ENCODE measurements around the gene YAP1.

Gene YAP1

DNA sequence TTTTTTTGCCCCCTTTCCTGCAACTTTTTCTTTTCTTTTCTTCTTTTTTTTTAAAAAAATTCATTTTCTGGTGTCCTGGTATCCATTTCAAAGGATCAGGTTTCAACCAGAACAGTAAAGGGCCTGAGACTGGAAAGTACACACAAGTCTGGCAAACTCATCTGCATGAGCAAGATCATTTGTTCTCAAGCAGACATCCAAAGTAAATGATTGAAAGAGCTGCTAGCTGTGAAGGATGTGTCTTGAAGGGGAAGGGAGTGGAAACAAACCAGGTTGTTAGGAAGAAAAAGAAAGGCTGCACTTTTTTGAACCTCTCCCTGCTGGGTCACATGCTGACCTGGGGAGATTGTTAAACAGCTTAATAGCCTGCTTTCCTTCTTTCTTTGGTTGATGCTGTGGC lies 5.3 kb downstream of the YAP1 start:
- DNase-seq (ENCODE audit: insufficient read length, low spot score), result no peak
- no peak for FAIRE-seq
- TF ChIP-seq POU2F2 (IDR thresholded peaks at IDR 0.05; ENCODE audit: low read depth, low read length) (no peak), POLR2A (IDR thresholded peaks at IDR 0.05; ENCODE audit: low read depth, low read length) (no peak), TAF1 (IDR thresholded peaks at IDR 0.05; ENCODE audit: low read depth, low read length) (no peak), SPI1 (IDR thresholded peaks at IDR 0.05; ENCODE audit: low read depth, low read length) (no peak), POLR2AphosphoS5 (IDR thresholded peaks at IDR 0.05; ENCODE audit: low read depth, low read length) (no peak), PAX5 (IDR thresholded peaks at IDR 0.05; ENCODE audit: insufficient read depth, low read length, severe bottlenecking) (no peak)

DNA sequence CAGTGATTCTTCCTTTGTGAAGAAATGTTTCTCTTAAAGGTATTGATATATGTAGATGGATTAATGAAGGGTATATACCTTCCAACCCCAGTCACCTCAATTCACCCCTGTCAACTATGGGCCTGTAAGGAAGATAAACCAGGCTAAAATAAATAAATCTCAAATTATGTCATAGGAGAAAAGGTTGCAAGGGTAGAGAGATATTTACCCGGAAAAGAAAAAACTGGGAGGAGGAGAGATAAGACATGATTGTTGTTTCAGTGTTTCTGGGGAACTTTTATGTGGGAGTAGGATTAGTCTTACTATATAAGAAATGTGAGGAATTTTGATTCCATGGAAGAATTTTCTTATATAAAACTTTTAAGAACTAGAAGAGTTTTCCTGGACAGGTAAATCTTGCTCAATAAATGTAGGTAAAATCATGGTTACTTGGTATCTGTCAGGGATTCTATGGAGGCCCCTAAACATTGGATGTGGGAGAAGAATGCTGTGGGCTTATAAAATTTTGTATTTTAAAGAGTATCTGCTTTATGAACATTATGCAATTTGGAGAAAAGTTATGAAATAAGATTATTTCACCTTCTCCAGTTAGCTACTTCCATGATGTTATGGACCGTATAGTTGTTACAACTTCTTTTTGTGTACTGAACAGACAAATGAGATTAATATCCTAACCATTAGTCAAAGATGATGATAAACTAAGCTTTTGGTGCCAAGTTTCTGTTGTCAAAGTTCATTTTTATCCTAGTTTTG lies 6.4 kb downstream of the YAP1 start:
- TF ChIP-seq POLR2AphosphoS5 (IDR thresholded peaks at IDR 0.05; ENCODE audit: low read depth, low read length), result no peak
- TF ChIP-seq SPI1 (IDR thresholded peaks at IDR 0.05; ENCODE audit: low read depth, low read length), result no peak
- no peak for TF ChIP-seq TAF1 (IDR thresholded peaks at IDR 0.05; ENCODE audit: low read depth, low read length)
- TF ChIP-seq POU2F2 (IDR thresholded peaks at IDR 0.05; ENCODE audit: low read depth, low read length), result no peak
- TF ChIP-seq PAX5 (IDR thresholded peaks at IDR 0.05; ENCODE audit: insufficient read depth, low read length, severe bottlenecking), result no peak
- no peak for TF ChIP-seq POLR2A (IDR thresholded peaks at IDR 0.05; ENCODE audit: low read depth, low read length)
- no peak for DNase-seq (ENCODE audit: insufficient read length, low spot score)
- FAIRE-seq, result no peak

DNA sequence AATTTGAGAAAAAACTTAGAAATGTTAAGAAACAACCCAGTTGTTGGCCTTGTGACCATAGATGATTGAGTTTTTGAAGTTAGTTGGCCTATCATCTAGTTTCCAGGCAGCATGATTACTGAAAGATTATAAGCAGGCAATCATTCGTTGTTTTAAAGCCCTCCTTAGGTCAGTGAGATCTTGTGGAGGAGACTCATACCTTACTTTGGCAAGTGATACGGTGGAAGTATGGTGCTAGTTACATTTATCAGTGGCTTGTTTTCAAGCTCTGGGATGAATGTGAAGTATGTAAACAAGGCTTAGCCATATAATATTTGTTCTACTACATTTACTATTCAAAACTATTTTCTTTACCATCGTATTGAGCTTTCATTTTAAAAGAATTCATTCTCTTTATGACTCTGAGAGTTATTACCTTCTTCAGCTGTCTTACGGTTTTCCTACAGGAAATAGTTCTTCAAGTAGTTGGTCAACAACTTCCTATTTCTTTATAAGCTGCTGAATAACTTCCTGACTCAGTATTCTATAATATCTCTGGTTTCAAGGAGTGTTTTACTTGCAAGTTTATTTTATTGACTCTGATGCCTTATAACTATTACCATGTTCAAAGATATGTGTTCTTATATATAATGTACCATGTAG lies 7.3 kb downstream of the YAP1 start:
- DNase-seq (ENCODE audit: insufficient read length, low spot score) (no peak), FAIRE-seq (no peak)
- TF ChIP-seq POLR2AphosphoS5 (IDR thresholded peaks at IDR 0.05; ENCODE audit: low read depth, low read length) (no peak), POU2F2 (IDR thresholded peaks at IDR 0.05; ENCODE audit: low read depth, low read length) (no peak), POLR2A (IDR thresholded peaks at IDR 0.05; ENCODE audit: low read depth, low read length) (no peak), PAX5 (IDR thresholded peaks at IDR 0.05; ENCODE audit: insufficient read depth, low read length, severe bottlenecking) (no peak), SPI1 (IDR thresholded peaks at IDR 0.05; ENCODE audit: low read depth, low read length) (no peak), TAF1 (IDR thresholded peaks at IDR 0.05; ENCODE audit: low read depth, low read length) (no peak)

DNA sequence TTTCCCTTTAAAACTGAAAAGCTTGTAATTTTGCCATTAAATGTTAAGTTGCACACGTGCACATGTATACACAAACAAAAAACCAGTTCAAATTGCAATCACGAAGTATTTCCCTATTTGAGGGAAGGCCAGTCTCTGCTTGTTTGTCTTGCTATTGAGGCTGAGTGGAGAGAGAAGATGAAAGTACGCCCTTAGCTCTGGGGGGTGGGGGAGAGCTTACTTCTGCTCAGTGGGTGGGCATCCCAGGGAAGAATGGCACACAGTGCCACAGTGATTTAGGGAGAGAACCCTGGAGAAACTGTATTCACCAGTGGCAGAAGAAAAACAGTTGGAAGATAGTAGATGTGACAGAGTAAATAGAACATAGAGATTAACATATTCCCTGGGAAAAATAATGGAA lies 8.7 kb downstream of the YAP1 start:
- no peak for FAIRE-seq

DNA sequence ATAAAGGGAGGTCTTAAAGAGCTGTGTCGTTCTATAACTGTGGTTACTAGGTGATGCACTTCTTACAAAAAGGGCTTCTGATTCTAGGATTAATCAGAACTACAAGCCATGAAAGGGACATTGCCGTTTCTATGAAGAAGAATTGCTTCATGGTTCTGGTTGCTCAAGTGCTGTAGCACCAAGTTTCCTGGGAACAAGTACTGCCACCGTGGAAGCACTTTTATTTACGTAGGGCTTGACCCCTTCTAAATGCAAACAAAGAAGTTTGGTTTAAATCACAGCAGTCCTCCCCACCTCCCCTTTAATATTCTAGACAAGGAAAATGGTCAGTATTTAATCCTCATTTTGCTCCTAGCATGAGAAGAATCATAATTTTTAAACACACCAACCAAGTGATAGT lies 9.8 kb downstream of the YAP1 start:
- no peak for FAIRE-seq
- TF ChIP-seq POU2F2 (IDR thresholded peaks at IDR 0.05; ENCODE audit: low read depth, low read length), result no peak
- TF ChIP-seq PAX5 (IDR thresholded peaks at IDR 0.05; ENCODE audit: insufficient read depth, low read length, severe bottlenecking), result no peak
- TF ChIP-seq POLR2AphosphoS5 (IDR thresholded peaks at IDR 0.05; ENCODE audit: low read depth, low read length), result no peak
- TF ChIP-seq TAF1 (IDR thresholded peaks at IDR 0.05; ENCODE audit: low read depth, low read length), result no peak
- TF ChIP-seq SPI1 (IDR thresholded peaks at IDR 0.05; ENCODE audit: low read depth, low read length), result no peak
- no peak for TF ChIP-seq POLR2A (IDR thresholded peaks at IDR 0.05; ENCODE audit: low read depth, low read length)
- no peak for DNase-seq (ENCODE audit: insufficient read length, low spot score)

More for the DNA sequence above, 8.7 kb downstream of the YAP1 start:
- TF ChIP-seq TAF1 (IDR thresholded peaks at IDR 0.05; ENCODE audit: low read depth, low read length), result no peak
- no peak for DNase-seq (ENCODE audit: insufficient read length, low spot score)

DNA sequence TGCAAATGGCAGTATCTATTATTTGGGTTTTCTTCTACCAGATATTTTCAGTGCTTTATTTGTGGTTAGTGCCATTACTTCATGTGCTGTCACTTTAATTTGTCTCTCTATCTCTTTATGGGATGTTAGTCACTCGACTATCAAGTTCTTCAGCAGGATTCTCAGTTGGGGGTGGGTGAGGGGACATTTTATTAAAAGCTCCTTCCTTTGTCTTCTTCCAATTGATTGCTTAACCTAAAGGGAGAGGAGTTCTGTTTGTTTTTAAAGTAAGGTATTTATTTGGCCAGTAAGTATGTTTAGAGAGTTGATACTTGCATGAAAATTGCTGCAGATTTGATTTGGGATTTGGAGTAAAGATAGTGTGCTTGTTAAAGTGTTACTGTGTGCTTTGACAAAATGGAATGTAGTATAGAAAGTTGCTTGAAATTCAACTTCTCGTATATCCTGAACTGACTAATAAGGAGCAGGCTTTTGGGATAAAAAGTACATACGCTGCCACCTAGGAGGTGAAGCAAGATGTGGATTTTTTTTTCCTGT lies 10.3 kb downstream of the YAP1 start:
- FAIRE-seq, result no peak
- DNase-seq (ENCODE audit: insufficient read length, low spot score), result no peak

DNA sequence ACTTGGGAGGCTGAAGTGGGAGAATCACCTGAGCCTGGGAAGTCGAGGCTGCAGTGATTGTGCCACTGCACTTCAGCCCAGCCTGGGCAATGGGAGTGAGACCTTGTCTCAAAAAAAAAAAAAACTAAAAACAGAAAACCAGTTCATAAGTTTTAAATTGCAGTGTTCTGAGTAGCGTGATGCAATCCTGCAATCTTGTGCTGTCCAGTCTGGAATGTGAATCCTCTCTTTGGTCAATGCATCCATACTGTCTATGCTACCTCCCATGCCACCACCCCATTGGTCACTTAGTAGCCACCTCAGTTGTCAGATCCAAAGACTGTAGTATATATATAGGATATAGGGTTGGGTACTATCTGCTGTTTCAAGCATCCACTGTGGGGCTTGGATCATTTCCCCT lies 11.1 kb downstream of the YAP1 start:
- DNase-seq (ENCODE audit: insufficient read length, low spot score) (no peak), FAIRE-seq (no peak)
- TF ChIP-seq POU2F2 (IDR thresholded peaks at IDR 0.05; ENCODE audit: low read depth, low read length) (no peak), POLR2A (IDR thresholded peaks at IDR 0.05; ENCODE audit: low read depth, low read length) (no peak), POLR2AphosphoS5 (IDR thresholded peaks at IDR 0.05; ENCODE audit: low read depth, low read length) (no peak), SPI1 (IDR thresholded peaks at IDR 0.05; ENCODE audit: low read depth, low read length) (no peak), PAX5 (IDR thresholded peaks at IDR 0.05; ENCODE audit: insufficient read depth, low read length, severe bottlenecking) (no peak), TAF1 (IDR thresholded peaks at IDR 0.05; ENCODE audit: low read depth, low read length) (no peak)

More for the DNA sequence above, 10.3 kb downstream of the YAP1 start:
- TF ChIP-seq SPI1 (IDR thresholded peaks at IDR 0.05; ENCODE audit: low read depth, low read length), result no peak
- no peak for TF ChIP-seq POLR2A (IDR thresholded peaks at IDR 0.05; ENCODE audit: low read depth, low read length)
- TF ChIP-seq TAF1 (IDR thresholded peaks at IDR 0.05; ENCODE audit: low read depth, low read length), result no peak
- no peak for TF ChIP-seq PAX5 (IDR thresholded peaks at IDR 0.05; ENCODE audit: insufficient read depth, low read length, severe bottlenecking)

DNA sequence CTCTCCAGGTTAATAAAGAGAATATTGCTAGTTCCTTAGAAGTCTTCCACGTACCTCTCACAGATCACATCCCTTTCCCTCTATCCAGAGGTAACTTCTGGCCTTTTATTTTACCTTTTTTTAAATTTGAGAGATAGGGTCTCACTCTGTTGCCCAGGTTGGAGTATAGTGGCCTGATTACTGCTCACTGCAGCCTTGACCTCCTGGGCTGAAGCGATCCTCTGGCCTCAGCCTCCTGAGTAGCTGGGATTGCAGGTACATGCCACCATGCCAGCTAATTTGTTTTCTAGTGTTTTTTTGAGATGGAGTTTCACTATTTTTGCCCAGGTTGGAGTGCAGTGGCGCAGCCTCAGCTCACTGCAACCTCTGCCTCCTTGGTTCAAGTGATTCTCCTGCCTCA lies 24.4 kb downstream of the YAP1 start:
- TF ChIP-seq SPI1 (IDR thresholded peaks at IDR 0.05; ENCODE audit: low read depth, low read length) (no peak), POU2F2 (IDR thresholded peaks at IDR 0.05; ENCODE audit: low read depth, low read length) (no peak)
- no peak for DNase-seq (ENCODE audit: insufficient read length, low spot score)
- no peak for FAIRE-seq

DNA sequence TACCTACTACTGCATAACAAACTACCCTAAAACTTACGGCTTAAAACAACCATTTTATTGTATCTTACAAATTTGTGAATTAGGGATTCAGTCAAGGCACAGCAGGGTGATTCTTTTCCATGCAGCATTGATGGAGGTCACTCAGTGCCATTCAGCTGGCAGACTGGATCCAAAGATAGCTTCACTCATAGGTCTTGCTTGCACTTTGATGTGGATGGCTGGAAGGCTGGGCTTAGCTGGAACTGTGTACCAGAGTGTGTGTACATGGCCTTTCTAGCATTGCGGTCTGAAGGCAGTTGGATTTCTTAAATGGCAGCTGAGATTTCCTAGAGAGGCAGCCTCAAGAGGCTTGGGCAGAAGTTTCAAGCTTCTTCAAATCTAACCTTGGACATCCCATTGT lies 25.0 kb downstream of the YAP1 start:
- no peak for FAIRE-seq
- TF ChIP-seq SPI1 (IDR thresholded peaks at IDR 0.05; ENCODE audit: low read depth, low read length) (no peak), TAF1 (IDR thresholded peaks at IDR 0.05; ENCODE audit: low read depth, low read length) (no peak), POLR2AphosphoS5 (IDR thresholded peaks at IDR 0.05; ENCODE audit: low read depth, low read length) (no peak), PAX5 (IDR thresholded peaks at IDR 0.05; ENCODE audit: insufficient read depth, low read length, severe bottlenecking) (no peak), POLR2A (IDR thresholded peaks at IDR 0.05; ENCODE audit: low read depth, low read length) (no peak), POU2F2 (IDR thresholded peaks at IDR 0.05; ENCODE audit: low read depth, low read length) (no peak)
- no peak for DNase-seq (ENCODE audit: insufficient read length, low spot score)

DNA sequence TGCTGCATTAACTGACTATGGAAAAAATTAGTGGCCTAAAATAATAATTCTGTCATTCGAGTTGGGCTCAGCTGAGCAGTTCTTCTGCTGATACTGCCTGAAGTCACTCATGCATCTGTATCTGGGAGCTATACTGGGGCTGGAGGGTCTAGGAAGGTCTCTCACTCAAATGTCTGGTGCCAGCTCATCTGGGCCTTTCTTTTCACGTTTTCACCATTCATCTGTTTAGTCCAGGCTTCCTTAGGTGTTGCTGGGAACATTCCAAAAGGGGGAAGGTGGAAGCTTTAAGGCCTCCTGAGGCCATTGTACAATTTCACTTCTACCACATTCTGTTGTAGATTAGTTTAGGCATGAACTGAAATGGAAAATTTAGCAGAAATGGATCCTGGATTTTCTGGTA lies 28.0 kb downstream of the YAP1 start:
- TF ChIP-seq PAX5 (IDR thresholded peaks at IDR 0.05; ENCODE audit: insufficient read depth, low read length, severe bottlenecking), result no peak
- no peak for TF ChIP-seq POU2F2 (IDR thresholded peaks at IDR 0.05; ENCODE audit: low read depth, low read length)
- TF ChIP-seq POLR2A (IDR thresholded peaks at IDR 0.05; ENCODE audit: low read depth, low read length), result no peak
- TF ChIP-seq SPI1 (IDR thresholded peaks at IDR 0.05; ENCODE audit: low read depth, low read length), result no peak
- no peak for TF ChIP-seq TAF1 (IDR thresholded peaks at IDR 0.05; ENCODE audit: low read depth, low read length)
- no peak for TF ChIP-seq POLR2AphosphoS5 (IDR thresholded peaks at IDR 0.05; ENCODE audit: low read depth, low read length)
- no peak for DNase-seq (ENCODE audit: insufficient read length, low spot score)
- no peak for FAIRE-seq
